COLO668 (cell line): Measurements from ENCODE around the gene ARSG.
"Not testable (repeated sequence)": the region's sequence is repeated elsewhere in the genome, so short reads cannot be mapped to it uniquely, and the experiment has no call there.

Experiments used
- DNase-seq: peaks from one replicate; lab custom pipeline; 2025; ENCODE audit not compliant: unreplicated experiment; lab: John Stamatoyannopoulos, UW

The ARSG gene

GRCh38 chr17:68368387-68368786 is 77.1 kb downstream of the ARSG start:
- no peak for DNase-seq

- DNase-seq, result no peak
Observed at GRCh38 chr17:68375566-68375965, 84.3 kb downstream of the ARSG start.

GRCh38 chr17:68376178-68376577 is 84.9 kb downstream of the ARSG start:
- not testable (repeated sequence) for DNase-seq

- DNase-seq, result no peak
Observed at GRCh38 chr17:68377771-68378267, 86.5 kb downstream of the ARSG start.

GRCh38 chr17:68378268-68379176 is 87.2 kb downstream of the ARSG start:
- DNase-seq, result peak; percentile 44

- no peak for DNase-seq
Observed at GRCh38 chr17:68379177-68379510, 87.8 kb downstream of the ARSG start.

- no peak for DNase-seq
Observed at GRCh38 chr17:68379692-68380677, 88.7 kb downstream of the ARSG start.

GRCh38 chr17:68381076-68381900 is 90.0 kb downstream of the ARSG start:
- peak; percentile 15 for DNase-seq

GRCh38 chr17:68382582-68383085 is 91.3 kb downstream of the ARSG start:
- DNase-seq, result no peak

- DNase-seq, result no peak
Observed at GRCh38 chr17:68383120-68383442, 91.8 kb downstream of the ARSG start.

- no peak for DNase-seq
Observed at GRCh38 chr17:68383443-68384321, 92.4 kb downstream of the ARSG start.

GRCh38 chr17:68384471-68384870 is 93.2 kb downstream of the ARSG start:
- DNase-seq, result no peak

GRCh38 chr17:68384941-68385340 is 93.6 kb downstream of the ARSG start:
- no peak for DNase-seq

GRCh38 chr17:68385490-68386215 is 94.4 kb downstream of the ARSG start:
- no peak for DNase-seq

GRCh38 chr17:68387435-68388218 is 96.3 kb downstream of the ARSG start:
- no peak for DNase-seq

- DNase-seq, result no peak
Observed at GRCh38 chr17:68389041-68389440, 97.7 kb downstream of the ARSG start.

- DNase-seq, result no peak
Observed at GRCh38 chr17:68390888-68391545, 99.7 kb downstream of the ARSG start.
